HCT116 (cell line): ENCODE measurements around the gene PODNL1. TPM values are rescaled to one million over a fixed set of nuclear protein-coding genes. Genes with fewer than 3 reads are reported as not detected.
A peak's percentile ranks its signal among the peaks of the same experiment; 100 is the strongest.

Source experiments
- ATAC-seq: fragments of 200-7000 bp; cut with Tn5 transposase; 2 replicates; pipeline ENCODE4 v1.9.1; 2020; ENCODE audit warnings: mild to moderate bottlenecking, moderate library complexity
- BruUV-seq: library from RNA; stranded (reverse); fragments of 400-500 nt; replicated peaks from 2 replicates; lab custom pipeline; 2021; lab: Mats Ljungman, UMichigan
- CTCF ChIA-PET: fragments of 300-600 bp; sonication (Branson Sonifier 250); formaldehyde crosslinking; loops from one replicate; lab custom pipeline; 2021; ENCODE audit warnings: antibody characterized with exemption; lab: Charles Lee
- POLR2A ChIA-PET: fragments of 300-600, 350-600 bp; sonication (Branson Sonifier 250); formaldehyde crosslinking; loops from one replicate; lab custom pipeline; 2021; ENCODE audit warnings: antibody characterized with exemption; lab: Charles Lee
- RAD21 ChIA-PET, 2 experiments: fragments of 300-600 bp; sonication (Branson Sonifier 250); formaldehyde crosslinking; loops; one replicate each; lab custom pipeline; 2023; ENCODE audit warnings: low total read pairs in 2 of 2; ENCODE audit not compliant: uncharacterized antibody in 2 of 2, unreplicated experiment in 2 of 2, low non-redundant PET in 1 of 2; lab: Charles Lee
- DNase-seq: peaks from one replicate; pipeline ENCODE4 v3.0.0-alpha.2; 2010; ENCODE audit warnings: low read depth, low spot score
- H2AFZ ChIP-seq: fragments of 200-600 bp; shearing (Covaris generic), sonication (generic); 2 replicates; pipeline ENCODE4 v1.6.1; 2017; ENCODE audit warnings: low read depth, mixed run types, mixed read lengths, antibody characterized with exemption, low read length; ENCODE audit not compliant: poor library complexity, severe bottlenecking
- H3K27ac ChIP-seq: 2 replicates; pipeline ENCODE4 v1.5.1; 2012; ENCODE audit warnings: low read depth, low read length
- H3K27me3 ChIP-seq: fragments of 200-600 bp; sonication (generic); 2 replicates; pipeline ENCODE4 v1.6.1; 2016; ENCODE audit warnings: mixed run types, low read length, mixed read lengths; ENCODE audit not compliant: insufficient read depth
- H3K36me3 ChIP-seq, 2 experiments: fragments of 200-500 bp in 1 of 2; fragments of 200-600 bp in 1 of 2; sonication (Bioruptor generic) in 1 of 2; sonication (generic) in 1 of 2; 2 replicates each; pipeline versions ENCODE4 v1.5.1 to v1.6.1; 2014 to 2016; ENCODE audit warnings: low read length in 2 of 2, inconsistent platforms in 1 of 2, mixed read lengths in 1 of 2, mixed run types in 1 of 2; ENCODE audit not compliant: insufficient read depth in 2 of 2, control insufficient read depth in 1 of 2
- H3K4me1 ChIP-seq, 2 experiments: fragments of 200-600 bp in 1 of 2; sonication (generic) in 1 of 2; 2 replicates each; pipeline versions ENCODE4 v1.5.1 to v1.6.1; 2012 to 2017; ENCODE audit warnings: low read length in 2 of 2, inconsistent platforms in 1 of 2, mild to moderate bottlenecking in 1 of 2, mixed read lengths in 1 of 2, mixed run types in 1 of 2, moderate library complexity in 1 of 2; ENCODE audit not compliant: insufficient read depth in 2 of 2, control insufficient read depth in 1 of 2
- H3K4me2 ChIP-seq: fragments of 200-600 bp; sonication (generic); 2 replicates; pipeline ENCODE4 v1.6.1; 2017; ENCODE audit warnings: mixed run types, low read length, mixed read lengths
- H3K4me3 ChIP-seq, 2 experiments: fragments of 200-600 bp in 1 of 2; sonication (generic) in 1 of 2; replicated peaks in 1 of 2; 2 replicates each; pipeline ENCODE4 v1.5.1; 2011 to 2016; ENCODE audit warnings: low read length in 2 of 2, control low read depth in 1 of 2, low read depth in 1 of 2, mild to moderate bottlenecking in 1 of 2, mixed read lengths in 1 of 2, mixed run types in 1 of 2
- H3K79me2 ChIP-seq: fragments of 200-600 bp; sonication (generic); 2 replicates; pipeline ENCODE4 v1.6.1; 2017; ENCODE audit warnings: mild to moderate bottlenecking, mixed run types, low read length, moderate library complexity, mixed read lengths; ENCODE audit not compliant: insufficient read depth
- H3K9ac ChIP-seq: fragments of 200-600 bp; sonication (generic); 2 replicates; pipeline ENCODE4 v1.6.1; 2016; ENCODE audit warnings: low read length, mixed read lengths
- H3K9me2 ChIP-seq: fragments of 200-600 bp; sonication (generic), shearing (Covaris generic); 2 replicates; pipeline ENCODE4 v1.6.1; 2017; ENCODE audit warnings: mixed run types, mild to moderate bottlenecking, moderate library complexity; ENCODE audit not compliant: insufficient read depth
- H3K9me3 ChIP-seq, 2 experiments: fragments of 200-500 bp in 1 of 2; fragments of 200-600 bp in 1 of 2; sonication (Bioruptor generic) in 1 of 2; sonication (generic) in 1 of 2; 2 replicates each; pipeline ENCODE4 v1.6.1; 2014 to 2017; ENCODE audit warnings: low read length in 2 of 2, mixed read lengths in 2 of 2, inconsistent platforms in 1 of 2, low read depth in 1 of 2, mild to moderate bottlenecking in 1 of 2, mixed run types in 1 of 2, moderate library complexity in 1 of 2; ENCODE audit not compliant: control insufficient read depth in 1 of 2, insufficient read depth in 1 of 2
- H4K20me1 ChIP-seq: fragments of 200-600 bp; sonication (generic), shearing (Covaris generic); 2 replicates; pipeline ENCODE4 v1.6.1; 2017; ENCODE audit warnings: mixed run types, mild to moderate bottlenecking, moderate library complexity; ENCODE audit not compliant: insufficient read depth
- ATF3 ChIP-seq: IDR thresholded peaks from 2 replicates; pipeline ENCODE4 v1.6.1; 2012
- CTCF ChIP-seq, 3 experiments: fragments of 200-600 bp in 1 of 3; sonication (generic) in 1 of 3; IDR thresholded peaks in 2 of 3; conservative IDR thresholded peaks in 1 of 3; 2 replicates each; pipeline ENCODE4 v1.5.1; 2012 to 2017; ENCODE audit warnings: low read depth in 2 of 3, low read length in 2 of 3, antibody characterized with exemption in 1 of 3, borderline replicate concordance in 1 of 3, control low read depth in 1 of 3, mild to moderate bottlenecking in 1 of 3, mixed read lengths in 1 of 3, mixed run types in 1 of 3, moderate library complexity in 1 of 3; ENCODE audit not compliant: insufficient read depth in 1 of 3
- EGR1 ChIP-seq: IDR thresholded peaks from 2 replicates; pipeline ENCODE4 v1.6.1; 2012; ENCODE audit warnings: low read depth
- EZH2 ChIP-seq: fragments of 200-600 bp; sonication (generic); IDR thresholded peaks from 2 replicates; pipeline ENCODE4 v1.6.1; 2017; ENCODE audit warnings: antibody characterized with exemption, mixed run types
- EZH2phosphoT487 ChIP-seq: fragments of 200-600 bp; IDR thresholded peaks from 2 replicates; pipeline ENCODE4 v1.6.1; 2018; ENCODE audit warnings: antibody characterized with exemption, borderline replicate concordance
- POLR2A ChIP-seq: IDR thresholded peaks from 2 replicates; pipeline ENCODE4 v1.7.0; 2011; ENCODE audit warnings: borderline replicate concordance; ENCODE audit not compliant: insufficient read depth, insufficient read length; ENCODE audit errors: extremely low read depth
- POLR2AphosphoS5 ChIP-seq: IDR thresholded peaks from 2 replicates; pipeline ENCODE4 v1.6.1; 2011; ENCODE audit warnings: mild to moderate bottlenecking, low read depth, low read length, moderate library complexity
- SP1 ChIP-seq: IDR thresholded peaks from 2 replicates; pipeline ENCODE4 v1.6.1; 2012; ENCODE audit warnings: low read depth
- SRF ChIP-seq: IDR thresholded peaks from 2 replicates; pipeline ENCODE4 v1.6.1; 2012; ENCODE audit warnings: low read depth
- YY1 ChIP-seq: IDR thresholded peaks from 2 replicates; pipeline ENCODE4 v1.6.1; 2011; ENCODE audit warnings: low read length, low read depth, moderate library complexity, mild to moderate bottlenecking; ENCODE audit not compliant: insufficient replicate concordance; ENCODE audit errors: extremely low read depth
- ZBTB33 ChIP-seq: IDR thresholded peaks from 2 replicates; pipeline ENCODE4 v1.6.1; 2011; ENCODE audit warnings: mild to moderate bottlenecking, low read length, moderate library complexity; ENCODE audit not compliant: insufficient replicate concordance; ENCODE audit errors: extremely low read depth
- ZFX ChIP-seq: fragments of 450-650 bp; IDR thresholded peaks from 2 replicates; pipeline ENCODE4 v1.6.1; 2017
- ZNF274 ChIP-seq: fragments of 200-500 bp; sonication (Bioruptor generic); IDR thresholded peaks from 2 replicates; pipeline ENCODE4 v1.6.1; 2014; ENCODE audit warnings: mild to moderate bottlenecking, low read depth, low read length, inconsistent platforms
- intact Hi-C: fragments of 100-400 bp; cut with micrococcal nuclease; formaldehyde crosslinking; loops from 2 replicates; pipeline ENCODE4 v1.10.0; 2022
- total RNA-seq: library from RNA; stranded (reverse); gene quantifications from one replicate; pipeline ENCODE4 v1.2.1, GENCODE V29; 2021; ENCODE audit not compliant: unreplicated experiment

The PODNL1 gene
- total RNA-seq, 1 experiment from 2014 or later, result 0.71 TPM

- H3K36me3 ChIP-seq, result peaks cover 7 to 21% of the 10 kb centered on the region in 2 experiments; a peak in 3 of 4 replicates
- peak within 1 kb of the TSS; percentile 67 for H3K27ac ChIP-seq
- H3K9me2 ChIP-seq, result no peaks in the 10 kb centered on the region
- no peak for TF ChIP-seq ATF3
- TF ChIP-seq SP1, result peak; percentile 99
- TF ChIP-seq POLR2AphosphoS5, result peak; percentile 72
- peak; percentile 94 for TF ChIP-seq YY1
- TF ChIP-seq EGR1, result peak; percentile 74
- TF ChIP-seq ZNF274, result no peak
- peak; percentile 24 for TF ChIP-seq POLR2A
- intact Hi-C loops, result loop anchor here (2.0 kb wide), 1 partner anchor 52 kb away; no protein-coding TSS in a partner anchor
- H3K27me3 ChIP-seq, result no peaks in the 10 kb centered on the region
- peak within 1 kb of the TSS; percentile 97 for H3K4me2 ChIP-seq
- peak within 1 kb of the TSS; percentile 82 for H3K9ac ChIP-seq
- ChIA-PET POLR2A (interaction anchor here (1.3 to 1.7 kb wide), 2 partner anchors 18 to 79 kb away, joined by 3 to 4 read pairs; partner anchors contain the start of gene IL27RA), CTCF (interaction anchor here (1.3 kb wide), 1 partner anchor 107 kb away, joined by 3 read pairs; no protein-coding TSS in a partner anchor), RAD21 (interaction anchor here (0.6 to 0.8 kb wide), 2 partner anchors 35 to 72 kb away, joined by 3 to 4 read pairs; no protein-coding TSS in a partner anchor)
- BruUV-seq, result no TSS peak
- peaks cover 7 to 18% of the 10 kb centered on the region in 2 experiments for H3K4me1 ChIP-seq
- H2AFZ ChIP-seq, result peak within 1 kb of the TSS; percentile 98
- peak within 1 kb of the TSS; percentile 91 to 92 for H3K4me3 ChIP-seq
- peak; percentile 99 for DNase-seq
- ATAC-seq, result peak; percentile 98
- peaks cover 21% of the 10 kb centered on the region for H3K79me2 ChIP-seq
- no peaks in the 10 kb centered on the region for H4K20me1 ChIP-seq
- H3K9me3 ChIP-seq, result no peaks in the 10 kb centered on the region
Measured at GRCh38 chr19:13952154-13952930, 14.1 kb upstream of the PODNL1 start, which contains the start of gene DCAF15. DCAF15 (plus strand) TSS chr19:13952509; CDS start chr19:13952513, 4 bp downstream.

GRCh38 chr19:13951799-13952153, 13.6 kb upstream of the PODNL1 start:
- Histone ChIP-seq H3K4me3 (peak overlapping the region; percentile 36 to 49), H3K9me3 (no peaks in the 10 kb centered on the region), H3K4me2 (peak overlapping the region; percentile 70), H3K9ac (no peak overlapping the region), H3K27me3 (no peaks in the 10 kb centered on the region), H4K20me1 (no peaks in the 10 kb centered on the region), H3K36me3 (peaks cover 7 to 18% of the 10 kb centered on the region in 2 experiments; a peak in 3 of 4 replicates), H3K4me1 (peaks cover 7 to 18% of the 10 kb centered on the region in 2 experiments), H3K27ac (no peak overlapping the region), H3K9me2 (no peaks in the 10 kb centered on the region), H2AFZ (peak overlapping the region; percentile 98), H3K79me2 (peaks cover 21% of the 10 kb centered on the region)
- no peak for DNase-seq
- intact Hi-C loops, result loop anchor here (2.0 kb wide), 1 partner anchor 53 kb away; no protein-coding TSS in a partner anchor
- TF ChIP-seq EZH2 (no peak), CTCF (IDR thresholded peaks at IDR 0.05 in 2 of 3, conservative IDR thresholded peaks at IDR 0.05 in 1 of 3; ENCODE audit: borderline replicate concordance in 1 of 3, insufficient read depth in 1 of 3, low read depth in 2 of 3, low read length in 2 of 3) (no peak), ZFX (no peak), ZBTB33 (no peak), YY1 (no peak), SRF (no peak), SP1 (no peak), ATF3 (no peak), EZH2phosphoT487 (no peak)
- BruUV-seq, result no TSS peak
- CTCF ChIA-PET, result no interaction called here
- RAD21 ChIA-PET, result interaction anchor here in 1 of 2 experiments (0.8 kb wide), 1 partner anchor 71 kb away, joined by 4 read pairs; no protein-coding TSS in a partner anchor
- ATAC-seq, result peak; percentile 12
- POLR2A ChIA-PET, result interaction anchor here (1.7 kb wide), 1 partner anchor 18 kb away, joined by 3 read pairs; no protein-coding TSS in a partner anchor
